Stimulated activated CD4-positive, alpha-beta T cell treated with anti-CD3 and anti-CD28 coated beads, Interleukin-15, amount 100 ng/mL, for 1 hour (primary cell): ENCODE results near the gene SPON1.
"Not testable (repeated sequence)": the region's sequence is repeated elsewhere in the genome, so short reads cannot be mapped to it uniquely, and the experiment has no call there.

Experiments
- DNase-seq, 2 donors: peaks; one replicate each; pipeline ENCODE4 v3.0.0-alpha.2; 2020; ENCODE audit warnings: low read depth in 1 of 2, low spot score in 1 of 2

Gene SPON1

DNA sequence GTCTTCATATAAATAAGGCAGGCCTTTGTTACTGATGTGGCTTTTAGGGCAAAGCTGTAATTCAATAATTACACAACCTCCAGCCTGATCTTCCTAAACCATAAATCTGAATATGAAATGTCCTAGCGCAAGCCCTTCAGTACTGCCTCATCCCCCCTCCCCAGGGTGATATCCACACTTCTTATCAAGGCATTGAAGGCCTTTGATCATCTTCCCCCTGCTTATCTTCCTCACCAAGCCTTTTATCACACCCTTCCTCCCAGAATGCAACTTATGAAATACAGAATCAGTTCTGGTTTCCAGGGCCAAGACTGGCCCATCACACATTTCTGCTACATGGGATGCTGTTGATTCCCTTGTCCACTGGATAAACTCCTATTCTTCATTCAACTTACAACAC is 12.1 kb downstream of the SPON1 start:
- DNase-seq: no peak

DNA sequence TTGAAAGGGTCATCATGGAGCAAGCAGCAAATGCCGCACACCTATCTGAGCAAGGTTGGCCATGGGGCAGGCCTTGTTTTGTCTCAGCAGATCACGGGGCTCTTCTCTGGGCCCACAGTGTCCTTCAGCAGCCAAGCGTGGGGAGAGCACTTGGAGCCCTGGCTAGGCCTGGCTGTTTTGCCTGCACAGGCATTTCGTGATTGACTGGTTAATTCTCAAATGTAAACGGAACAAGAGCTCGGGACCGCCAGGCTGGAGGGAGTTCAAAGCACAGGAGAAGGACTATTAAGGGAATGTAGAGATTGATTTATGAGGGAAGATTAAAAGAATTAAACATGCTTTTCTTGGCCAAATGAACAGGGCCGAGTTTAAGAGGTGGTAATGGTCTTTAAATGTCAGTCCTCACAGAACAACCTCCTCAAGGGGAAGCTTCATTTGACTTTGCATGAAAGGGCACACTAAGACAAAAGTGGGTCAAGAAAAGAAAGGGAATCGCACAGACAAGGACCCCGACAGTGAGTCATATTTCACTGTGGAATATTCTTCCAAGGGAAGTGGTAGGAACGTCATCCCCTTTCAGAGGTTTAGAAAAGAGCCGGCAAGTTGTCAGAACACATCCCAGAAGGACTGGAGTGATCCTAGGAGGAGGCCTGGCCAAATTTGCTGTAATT is 20.7 kb downstream of the SPON1 start:
- DNase-seq: no peak

DNA sequence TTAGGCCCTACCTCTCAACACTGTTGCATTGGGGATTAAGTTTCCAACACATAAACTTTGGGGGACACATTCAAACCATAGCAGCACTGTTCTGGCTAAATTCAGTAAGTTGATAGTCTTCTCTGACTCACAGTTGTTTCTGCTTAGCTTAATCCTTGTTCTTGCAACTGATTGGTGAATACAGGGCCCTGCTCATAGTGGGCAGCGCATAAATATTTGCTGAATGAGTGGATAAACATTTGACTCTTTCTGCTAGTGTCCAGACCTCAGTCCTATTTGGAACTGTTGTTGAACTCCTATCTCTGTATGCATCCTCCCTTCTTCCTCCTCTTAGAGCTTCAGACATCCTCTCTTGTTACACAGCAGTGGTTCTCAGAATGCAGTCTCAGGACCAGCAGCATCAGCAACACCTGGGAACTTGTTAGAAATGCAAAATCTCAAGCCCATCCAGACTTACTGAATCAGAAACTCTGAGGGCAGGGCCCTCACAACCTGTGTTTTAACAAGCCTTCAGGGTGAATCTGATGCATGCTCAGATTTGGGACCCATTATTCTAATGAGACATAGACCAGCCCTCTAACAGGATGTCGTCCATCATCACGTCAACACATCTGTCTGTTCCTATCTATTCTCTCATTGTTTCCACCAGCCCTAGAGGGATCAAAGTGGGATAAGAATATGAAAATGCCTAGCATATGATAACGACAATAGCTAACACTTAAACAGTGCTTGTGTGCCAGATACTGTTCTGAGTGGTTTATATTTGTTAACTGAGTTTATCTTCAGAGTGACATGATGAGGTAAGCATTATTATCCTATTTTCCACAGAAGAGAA is 22.3 kb downstream of the SPON1 start:
- no peak for DNase-seq

DNA sequence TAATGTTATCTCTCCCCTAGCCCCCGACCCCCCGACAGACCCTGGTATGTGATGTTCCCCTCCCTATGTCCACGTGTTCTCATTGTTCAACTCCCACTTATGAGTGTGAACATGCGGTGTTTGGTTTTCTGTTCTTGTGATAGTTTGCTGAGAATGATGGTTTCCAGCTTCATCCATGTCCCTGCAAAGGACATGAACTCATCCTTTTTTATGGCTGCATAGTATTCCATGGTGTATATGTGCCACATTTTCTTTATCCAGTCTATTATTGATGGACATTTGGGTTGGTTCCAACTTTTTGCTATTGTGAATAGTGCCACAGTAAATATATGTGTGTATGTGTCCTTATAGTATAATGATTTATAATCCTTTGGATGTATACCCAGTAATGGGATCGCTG is 24.2 kb downstream of the SPON1 start:
- DNase-seq: not testable (repeated sequence)

DNA sequence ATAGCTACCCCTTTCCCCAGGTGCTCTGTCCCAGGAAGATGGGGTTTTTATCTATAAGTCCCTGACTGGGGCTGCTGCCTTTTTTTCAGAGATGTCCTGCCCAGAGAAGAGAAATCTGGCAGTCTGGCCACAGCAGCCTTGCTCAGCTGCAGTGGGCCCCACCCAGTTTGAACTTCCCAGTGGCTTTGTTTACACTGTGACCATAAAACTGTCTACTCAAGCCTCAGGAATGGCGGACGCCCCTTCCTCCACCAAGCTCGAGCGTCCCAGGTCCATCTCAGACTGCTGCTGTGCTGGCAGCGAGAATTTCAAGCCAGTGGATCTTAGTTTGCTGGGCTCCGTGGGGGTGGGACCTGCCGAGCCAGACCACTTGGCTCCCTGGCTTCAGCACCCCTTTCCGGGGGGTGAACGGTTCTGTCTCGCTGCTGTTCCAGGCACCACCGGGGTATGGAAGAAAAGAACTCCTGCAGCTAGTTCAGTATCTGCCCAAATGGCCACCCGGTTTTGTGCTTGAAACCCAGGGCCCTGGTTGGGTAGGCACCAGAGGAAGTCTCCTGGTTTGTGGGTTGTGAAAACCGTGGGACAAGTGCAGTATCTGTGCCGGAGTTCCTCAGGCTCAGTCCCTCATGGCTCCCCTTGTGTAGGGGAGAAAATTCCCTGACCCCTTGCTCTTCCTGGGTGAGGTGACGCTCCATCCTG is 29.8 kb downstream of the SPON1 start:
- DNase-seq: not testable (repeated sequence)

DNA sequence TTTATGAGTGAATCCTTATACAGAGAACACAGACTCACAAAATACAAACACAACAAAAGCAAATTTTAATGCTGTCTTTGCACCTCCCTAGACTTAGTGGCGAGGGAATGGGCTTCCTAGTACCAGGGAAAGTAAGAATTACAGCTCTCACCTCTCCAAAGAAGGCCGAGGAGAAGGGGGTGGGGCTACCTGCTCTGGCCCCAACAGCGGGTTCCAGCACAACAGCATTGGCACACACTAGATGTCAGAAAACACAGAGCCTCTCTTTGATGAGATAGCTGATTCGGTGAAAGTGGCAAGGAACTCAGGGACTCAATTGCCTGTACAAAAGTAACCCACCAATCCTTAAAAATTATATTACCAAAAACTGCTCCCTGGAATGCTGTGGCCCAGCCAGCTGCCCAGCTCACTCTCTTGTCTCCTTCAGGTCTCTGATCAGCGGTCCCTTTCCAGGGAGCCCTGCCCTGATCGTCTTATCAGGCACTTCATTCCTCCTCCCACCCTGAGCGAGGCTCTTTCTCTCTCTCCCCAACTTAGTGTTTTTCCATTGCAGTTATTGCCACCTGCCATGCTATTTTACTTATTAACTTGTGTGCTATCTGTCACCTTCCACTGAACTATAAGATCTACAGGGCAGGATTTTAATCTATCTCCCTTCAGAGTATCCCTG is 30.7 kb downstream of the SPON1 start:
- no peak for DNase-seq

DNA sequence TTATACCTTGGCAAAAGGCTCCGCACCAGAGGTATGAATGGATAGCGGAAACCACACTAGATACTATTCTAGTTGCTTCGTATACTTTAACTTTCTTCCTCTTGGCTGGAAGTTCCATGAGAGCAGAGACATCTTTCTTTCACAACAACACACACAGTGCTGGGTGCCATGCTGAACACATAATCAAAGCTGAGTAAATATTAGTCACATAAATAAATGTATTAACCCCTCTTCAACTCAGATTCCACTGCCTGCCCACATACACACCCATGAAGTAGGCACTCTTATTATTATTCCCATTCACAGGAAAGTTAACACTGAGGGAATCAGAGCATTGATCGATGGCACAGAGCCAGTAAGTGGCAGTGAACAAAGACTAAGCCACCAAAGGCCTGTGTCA is 35.4 kb downstream of the SPON1 start:
- DNase-seq: no peak

DNA sequence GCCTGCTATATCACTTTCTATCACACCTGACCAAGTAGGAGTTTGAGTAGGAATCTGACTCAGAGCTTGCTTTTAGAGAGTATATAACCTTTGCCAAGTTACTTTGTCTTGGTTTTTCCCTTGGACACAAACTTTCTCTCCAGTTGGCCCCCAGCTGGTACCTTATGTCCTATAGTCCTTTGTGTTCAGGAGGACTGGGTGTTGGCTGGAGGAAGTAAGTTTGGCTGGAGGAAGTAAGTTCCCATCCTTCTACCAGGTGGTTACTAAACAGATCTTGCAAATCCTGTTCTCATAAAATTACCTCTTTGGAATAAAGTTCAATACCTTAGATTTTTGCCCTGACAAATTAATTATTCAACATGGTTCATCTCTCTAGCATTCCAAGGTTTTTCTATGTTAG is 37.2 kb downstream of the SPON1 start:
- DNase-seq: no peak

DNA sequence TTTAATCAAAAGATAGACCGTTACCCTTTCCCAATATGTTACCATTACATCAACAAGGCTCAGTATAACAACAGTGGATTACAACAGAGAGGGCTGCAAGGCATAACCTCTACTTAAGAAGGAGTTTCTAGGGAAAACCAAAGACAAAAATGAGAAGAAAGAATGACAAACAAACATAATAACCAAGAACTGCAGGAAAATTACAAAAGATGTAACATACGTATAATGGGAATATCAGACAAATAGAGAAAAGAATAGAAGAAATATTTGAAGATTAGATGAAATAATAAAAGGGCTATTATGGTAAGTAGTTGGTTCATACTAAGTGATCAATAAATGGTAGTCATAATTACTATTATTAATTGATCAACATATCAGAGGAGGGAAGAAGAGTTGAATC is 39.1 kb downstream of the SPON1 start:
- DNase-seq: no peak

DNA sequence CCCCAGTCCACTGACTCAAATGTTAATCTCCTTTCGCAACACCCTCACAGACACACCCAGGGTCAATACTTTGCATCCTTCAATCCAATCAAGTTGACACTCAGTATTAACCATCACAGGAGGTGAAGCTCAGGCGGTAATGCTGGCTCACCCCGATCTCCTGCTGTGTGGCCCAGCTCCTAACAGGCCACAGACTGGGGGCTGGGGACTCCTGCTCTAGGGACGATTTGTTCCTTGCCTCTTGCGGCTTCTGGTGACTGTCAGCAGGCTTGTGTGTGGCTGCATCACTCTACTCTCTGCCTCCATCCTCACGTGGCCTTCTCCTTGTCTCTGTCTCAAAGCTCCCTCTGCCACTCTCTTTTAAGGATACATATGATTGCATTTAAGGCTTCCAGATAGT is 45.0 kb downstream of the SPON1 start:
- DNase-seq: no peak

DNA sequence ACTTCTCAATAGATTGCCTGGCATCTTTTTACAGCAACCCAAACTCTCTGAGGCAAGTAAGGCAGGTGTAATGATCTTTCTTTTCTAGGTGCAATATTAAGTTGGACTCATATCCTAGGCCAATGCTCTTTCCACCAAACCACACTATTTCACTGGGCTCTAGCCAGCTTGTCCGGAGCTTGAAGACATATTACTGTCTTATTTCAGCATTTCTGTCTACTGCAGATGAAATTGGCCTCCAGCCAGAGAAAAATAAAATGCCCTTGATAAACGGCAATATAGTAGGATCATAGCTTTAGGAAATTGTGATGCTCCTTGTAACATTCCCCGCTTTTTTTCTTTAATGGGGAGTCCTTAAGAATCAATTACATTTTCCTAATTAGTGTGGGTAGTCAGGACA is 48.1 kb downstream of the SPON1 start:
- DNase-seq: no peak

DNA sequence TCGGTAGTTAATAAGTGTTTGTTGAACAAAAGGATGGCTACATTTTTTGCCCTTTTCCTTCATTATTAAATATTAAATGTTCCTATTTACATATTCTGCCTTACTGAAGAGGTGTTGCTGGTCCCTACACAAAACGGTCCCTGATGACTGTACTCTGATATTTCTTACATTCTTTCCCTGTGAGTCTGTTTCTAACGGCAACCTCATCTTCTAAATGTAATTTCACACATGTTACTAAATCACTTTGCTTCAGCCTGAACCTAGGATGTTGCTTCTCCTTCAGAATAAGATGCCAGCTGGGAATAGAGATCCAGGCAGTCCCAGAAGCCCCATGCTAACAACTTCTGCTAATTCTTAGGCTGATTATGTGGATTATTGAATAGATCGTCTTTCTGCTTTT is 50.3 kb downstream of the SPON1 start:
- DNase-seq: no peak

DNA sequence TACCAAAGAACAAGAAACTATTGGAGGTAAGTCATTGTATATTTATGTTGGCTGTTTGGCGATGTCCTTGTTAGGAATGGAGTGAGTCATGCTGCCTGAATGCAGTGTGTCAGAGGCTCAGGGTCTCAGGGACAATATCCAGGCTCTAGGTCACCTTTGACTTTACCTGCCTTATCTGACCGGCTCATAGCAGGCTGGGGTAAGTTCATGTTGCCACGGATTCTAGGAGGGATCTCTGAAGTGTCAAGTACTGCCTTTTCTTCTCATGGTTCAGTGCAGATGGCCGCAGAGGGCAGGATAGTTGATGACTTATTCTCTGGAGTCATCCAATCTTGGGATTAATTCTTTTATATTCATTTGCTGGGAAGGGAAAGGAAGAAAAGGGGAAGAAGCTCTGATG is 53.2 kb downstream of the SPON1 start:
- DNase-seq: no peak

DNA sequence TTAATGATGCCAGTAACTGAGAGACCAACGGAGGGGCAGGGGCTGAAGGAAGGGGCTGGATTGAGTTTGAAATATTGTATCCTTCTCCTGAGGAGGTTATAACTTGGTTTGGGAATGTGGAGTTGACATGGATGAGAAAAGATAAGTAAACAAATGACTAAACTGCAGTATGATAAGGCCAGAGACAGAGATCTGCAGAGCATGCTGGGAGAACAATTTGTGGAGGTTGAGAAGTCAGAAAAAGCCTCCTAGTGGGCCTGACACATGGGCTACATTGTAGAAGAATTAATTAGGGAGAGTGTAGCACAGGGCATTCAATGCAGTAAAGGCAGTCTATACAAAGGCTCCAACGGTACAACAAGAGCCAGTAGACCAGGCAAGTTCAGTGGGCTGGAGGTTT is 55.9 kb downstream of the SPON1 start:
- no peak for DNase-seq

DNA sequence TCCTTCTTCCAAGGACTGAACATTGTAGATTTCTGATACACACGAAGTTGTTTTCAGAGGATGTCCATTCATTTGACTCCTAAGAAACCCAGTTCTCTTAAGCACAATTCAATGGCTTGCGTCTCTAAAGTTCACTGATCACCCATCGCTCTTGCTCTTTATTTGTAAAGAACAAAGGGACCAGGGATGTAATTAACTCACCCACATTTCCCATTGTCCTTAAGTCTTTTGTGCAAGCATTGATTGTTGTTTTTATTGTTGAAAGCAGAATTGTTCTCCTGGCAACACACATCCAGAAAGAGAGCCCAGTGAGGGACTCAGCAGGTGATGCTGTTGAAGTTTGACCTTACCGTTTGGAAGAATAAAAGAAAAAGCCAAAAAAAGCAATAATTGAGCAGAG is 59.2 kb downstream of the SPON1 start:
- DNase-seq: no peak

DNA sequence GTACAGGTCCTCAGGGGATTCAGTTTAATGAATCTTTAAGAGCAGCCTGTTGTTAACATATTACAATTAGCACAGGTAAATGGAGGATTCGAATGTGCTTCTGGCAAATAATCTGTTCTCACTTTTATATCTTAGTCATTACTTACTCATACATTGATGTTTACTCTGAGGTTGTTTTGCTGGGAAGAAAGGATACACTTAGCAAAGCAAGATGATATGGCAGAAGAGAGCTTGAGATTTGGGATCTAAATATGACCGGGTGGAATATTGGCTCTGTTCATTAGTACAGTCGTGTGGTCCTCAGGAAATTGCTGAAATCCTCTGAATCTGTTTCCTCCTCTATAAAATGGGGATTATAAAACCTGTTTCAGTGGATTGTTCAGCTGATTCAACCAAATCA is 59.7 kb downstream of the SPON1 start:
- DNase-seq: no peak

DNA sequence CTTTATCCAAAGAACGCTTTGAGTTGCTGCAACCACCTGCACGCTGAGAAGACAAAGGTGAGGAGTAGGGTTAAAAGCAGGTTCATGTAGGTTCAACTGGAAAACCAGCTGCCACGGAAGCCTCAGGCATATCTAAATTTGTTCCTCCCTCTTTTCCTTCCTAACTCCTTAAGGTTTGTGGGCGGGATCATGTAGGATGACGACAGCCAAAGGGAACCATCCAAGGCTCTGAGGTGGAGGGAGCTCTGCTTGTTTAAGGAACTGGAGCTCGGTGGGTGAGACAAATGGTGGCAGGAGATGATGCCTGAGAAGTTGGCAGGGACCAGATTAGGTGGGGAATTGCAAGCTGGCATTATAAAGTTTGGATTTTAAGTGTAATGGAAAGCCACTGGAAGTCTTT is 60.3 kb downstream of the SPON1 start:
- no peak for DNase-seq

DNA sequence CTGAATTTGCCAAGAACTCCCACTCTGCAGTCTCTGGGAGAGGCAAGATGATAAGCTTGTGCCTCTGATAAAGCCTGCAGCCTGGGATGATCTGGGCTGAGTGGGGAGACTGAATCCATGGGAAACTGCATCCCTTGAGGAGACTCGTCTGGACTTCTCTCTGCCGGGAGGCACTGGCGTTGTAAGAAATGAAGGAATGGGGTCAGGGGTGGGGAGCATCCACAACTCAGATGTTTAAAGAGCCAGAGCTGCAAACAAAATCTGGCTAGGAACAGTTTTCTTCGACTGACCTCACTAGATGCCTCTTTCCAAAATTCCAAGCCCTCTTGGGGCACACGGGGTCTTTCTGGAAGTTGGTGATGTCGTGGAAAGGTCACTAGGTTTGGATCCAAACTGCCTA is 64.4 kb downstream of the SPON1 start:
- DNase-seq: no peak

DNA sequence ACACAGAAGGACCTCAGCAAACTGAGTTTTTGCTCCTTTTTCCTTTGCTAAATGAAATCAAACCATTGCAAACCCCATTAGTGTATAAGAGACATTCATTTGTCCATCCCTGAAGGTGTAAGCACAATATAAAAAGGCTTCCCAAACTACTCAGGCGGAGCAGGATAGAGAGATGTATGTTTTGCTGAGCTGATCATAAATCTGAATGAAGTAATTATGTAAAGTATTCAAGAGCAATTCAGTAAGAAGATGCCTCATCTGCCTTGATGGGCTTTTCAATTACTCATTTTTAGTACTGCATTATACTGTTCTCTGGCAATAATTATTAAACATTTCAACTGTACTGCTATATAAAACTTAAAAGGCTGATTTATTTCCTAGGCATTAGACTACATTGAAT is 65.0 kb downstream of the SPON1 start:
- no peak for DNase-seq

DNA sequence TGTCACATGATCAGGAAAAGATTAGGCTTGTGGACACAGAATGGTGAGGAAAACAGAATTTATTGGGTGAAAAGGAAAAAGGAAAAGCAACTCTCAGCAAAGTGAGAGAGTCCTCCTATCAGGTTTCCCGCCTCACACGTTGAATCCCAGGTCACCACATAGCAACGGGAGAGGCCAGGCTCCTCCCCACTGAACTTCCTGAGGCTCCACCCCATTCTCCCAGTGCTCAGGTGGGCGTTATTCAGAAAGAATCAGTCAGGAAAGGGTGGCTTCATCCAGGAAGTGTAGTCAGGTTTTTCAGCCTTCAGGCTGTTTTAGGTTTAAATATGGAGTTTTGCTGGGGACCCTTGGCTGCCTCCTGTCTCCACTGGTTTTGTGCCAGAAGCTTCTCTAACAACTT is 66.9 kb downstream of the SPON1 start:
- no peak for DNase-seq

DNA sequence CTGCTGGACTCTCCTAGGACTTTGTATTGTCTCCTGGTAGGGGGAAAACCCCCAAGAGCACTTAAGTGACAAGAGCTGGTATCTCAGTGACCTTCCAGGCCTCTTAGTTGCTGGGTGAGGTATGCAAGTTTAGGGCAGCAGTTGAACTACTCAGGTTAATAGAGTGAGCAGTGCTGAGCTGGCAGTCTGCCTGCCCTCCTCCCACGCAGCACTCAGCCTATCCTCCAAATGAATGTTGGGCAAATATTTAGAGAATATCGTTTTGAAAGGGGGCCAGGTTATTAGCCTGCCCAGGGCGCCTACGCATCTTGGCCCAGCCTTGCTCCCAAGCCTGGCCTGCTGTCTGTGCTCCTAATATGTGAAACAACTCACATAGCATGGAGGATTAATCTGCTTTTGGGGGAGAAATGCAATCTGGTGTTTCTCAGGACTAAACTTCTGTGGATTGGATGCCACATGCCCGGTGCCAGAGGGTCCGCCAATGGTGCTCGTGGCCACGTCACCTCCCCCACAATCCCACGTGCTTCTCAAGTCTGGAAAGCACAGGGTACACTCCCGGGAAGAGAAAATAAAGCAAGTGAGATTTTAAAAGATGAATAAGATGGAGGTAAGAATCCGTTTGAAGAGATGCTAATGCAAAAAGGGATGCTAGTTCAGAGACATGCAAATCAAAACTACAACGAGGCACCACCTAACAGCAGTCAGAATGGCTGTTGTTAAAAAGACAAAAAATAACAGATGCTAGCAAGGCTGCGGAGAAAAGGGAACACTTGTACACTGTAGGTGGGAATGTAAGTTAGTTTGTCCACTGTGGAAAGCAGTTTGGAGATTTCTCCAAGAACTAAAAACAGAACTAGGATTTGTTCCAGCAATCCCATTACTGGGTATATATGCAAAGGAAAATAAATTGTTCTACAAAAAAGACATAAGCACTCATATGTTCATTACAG is 67.7 kb downstream of the SPON1 start:
- DNase-seq: no peak
